Measurements from ENCODE around the gene BTBD9. TPM values are rescaled to one million over a fixed set of nuclear protein-coding genes. Genes with fewer than 3 reads are reported as not detected.

The BTBD9 gene
- total RNA-seq, 2 experiments from 2014 or later: 6.2 to 6.4 TPM

DNA sequence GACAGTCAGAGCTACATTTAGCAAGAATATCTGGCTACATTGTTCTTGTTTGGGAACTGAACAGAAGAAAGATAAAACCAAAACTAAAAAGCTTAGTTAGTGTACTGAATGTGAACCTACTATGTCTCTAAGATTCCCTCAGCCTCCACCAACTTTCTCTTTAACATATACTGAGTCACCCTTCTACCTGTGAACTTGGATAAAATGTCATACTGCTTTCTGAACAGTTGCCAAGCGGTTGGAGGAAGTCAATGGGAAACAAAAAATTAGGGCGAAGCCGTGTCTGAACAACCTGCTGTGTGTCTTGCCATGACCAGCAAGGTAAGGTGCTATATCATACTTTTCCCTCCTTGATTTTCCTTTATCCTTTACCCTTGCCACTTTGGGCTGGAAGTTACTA, 243.5 kb downstream of the BTBD9 start:
- ChIA-PET CTCF (no interaction called here), POLR2A (no interaction called here)
- no peak for ATAC-seq
- Mint-ChIP-seq H3K27me3 (no peaks in the 10 kb centered on the region), H3K4me3 (no peak overlapping the region), H3K9me3 (no peaks in the 10 kb centered on the region), H3K27ac (no peak overlapping the region), H3K4me1 (ENCODE audit: low read depth) (no peaks in the 10 kb centered on the region), H3K36me3 (ENCODE audit: low read depth) (peaks cover 2% of the 10 kb centered on the region)
- no peak for DNase-seq
- intact Hi-C loops (cut with micrococcal nuclease): no loop called here
- TF ChIP-seq CTCF (IDR thresholded peaks at IDR 0.05): no peak

DNA sequence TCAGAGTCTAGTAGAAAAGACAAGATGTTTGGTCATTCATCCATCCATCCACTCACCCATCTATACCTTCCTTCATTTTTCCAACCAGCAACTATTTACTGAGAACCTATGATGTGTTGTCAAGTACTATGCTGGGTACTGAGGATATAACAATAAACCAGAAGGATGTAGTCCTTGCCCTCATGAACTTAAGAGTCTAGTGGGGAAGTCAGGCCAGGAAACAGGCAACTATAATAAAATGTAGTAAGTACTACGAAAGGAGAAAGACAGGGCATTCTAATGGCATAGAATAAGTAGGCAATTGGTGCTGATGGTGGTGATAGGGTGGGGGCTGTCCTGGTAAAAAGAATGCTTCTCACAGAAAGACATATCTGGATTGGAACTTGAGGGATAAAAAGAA, 245.7 kb downstream of the BTBD9 start:
- peaks cover 2% of the 10 kb centered on the region for H3K4me1 Mint-ChIP-seq (ENCODE audit: low read depth)

DNA sequence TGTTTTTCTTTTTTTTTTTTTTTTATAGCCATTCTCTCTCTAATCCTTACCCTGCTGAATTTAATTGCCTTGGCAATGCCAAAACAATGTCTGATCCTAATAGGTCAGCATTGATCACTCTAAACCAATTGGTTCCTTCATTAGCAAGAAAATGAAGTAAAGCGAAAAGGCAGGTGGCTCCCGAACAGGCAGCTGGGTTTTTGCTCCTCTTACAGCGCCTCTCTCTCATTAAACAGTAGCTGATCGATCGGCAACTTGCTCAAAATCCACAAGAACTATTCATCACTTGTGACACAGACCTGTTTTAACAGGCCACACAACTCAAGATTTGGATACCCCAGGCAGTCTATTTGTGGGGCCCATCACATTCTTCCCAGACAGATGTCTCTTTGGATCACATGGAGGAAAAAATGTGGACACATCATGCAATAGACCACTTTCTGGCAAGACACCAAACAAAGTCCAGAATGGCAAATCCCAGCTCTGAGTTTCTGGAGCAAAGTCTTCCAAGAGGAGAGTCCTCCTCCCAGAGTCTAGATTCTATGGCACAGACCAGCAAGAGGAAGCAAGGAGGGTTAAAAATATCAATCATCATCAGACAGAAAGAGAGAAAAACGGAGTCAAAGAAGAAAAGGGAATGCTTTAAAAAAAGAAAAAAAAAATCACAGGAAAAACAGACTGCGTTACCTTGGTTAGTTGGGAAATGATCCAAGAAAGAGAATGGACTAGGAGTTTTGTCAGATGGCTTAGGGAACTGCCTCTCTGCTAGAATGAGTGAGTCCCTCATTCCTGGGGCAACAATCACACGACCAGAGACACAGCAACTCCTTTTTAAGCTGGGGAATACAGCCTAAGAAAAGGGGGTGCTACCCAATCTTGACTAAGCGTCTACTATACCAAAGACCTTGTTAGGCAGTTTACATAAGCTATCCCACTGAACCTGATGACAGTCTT, 247.8 kb downstream of the BTBD9 start:
- no peak for ATAC-seq
- ChIA-PET CTCF (interaction anchor here (0.6 to 0.8 kb wide), 2 partner anchors 24 to 35 kb away, joined by 3 to 4 read pairs; no protein-coding TSS in a partner anchor), POLR2A (no interaction called here)
- H3K9me3 Mint-ChIP-seq: no peaks in the 10 kb centered on the region
- TF ChIP-seq CTCF (IDR thresholded peaks at IDR 0.05): no peak
- H3K4me1 Mint-ChIP-seq (ENCODE audit: low read depth): peaks cover 2% of the 10 kb centered on the region
- no peaks in the 10 kb centered on the region for H3K36me3 Mint-ChIP-seq (ENCODE audit: low read depth)
- no peak overlapping the region for H3K4me3 Mint-ChIP-seq
- intact Hi-C loops (cut with micrococcal nuclease): no loop called here
- no peaks in the 10 kb centered on the region for H3K27me3 Mint-ChIP-seq
- no peak for DNase-seq
- no peak overlapping the region for H3K27ac Mint-ChIP-seq

More for the DNA sequence above, 245.7 kb downstream of the BTBD9 start:
- ATAC-seq: no peak
- Mint-ChIP-seq H3K4me3 (no peak overlapping the region), H3K27ac (no peak overlapping the region), H3K27me3 (no peaks in the 10 kb centered on the region), H3K9me3 (no peaks in the 10 kb centered on the region), H3K36me3 (ENCODE audit: low read depth) (peaks cover 2% of the 10 kb centered on the region)
- ChIA-PET POLR2A (no interaction called here), CTCF (no interaction called here)
- no peak for TF ChIP-seq CTCF (IDR thresholded peaks at IDR 0.05)
- no peak for DNase-seq
- intact Hi-C loops (cut with micrococcal nuclease): no loop called here

- ChIA-PET CTCF (no interaction called here), POLR2A (no interaction called here)
- peaks cover 2% of the 10 kb centered on the region for H3K4me1 Mint-ChIP-seq (ENCODE audit: low read depth)
- no peaks in the 10 kb centered on the region for H3K27me3 Mint-ChIP-seq
- no peaks in the 10 kb centered on the region for H3K36me3 Mint-ChIP-seq (ENCODE audit: low read depth)
- intact Hi-C loops (cut with micrococcal nuclease): no loop called here
- H3K27ac Mint-ChIP-seq: no peak overlapping the region
- no peaks in the 10 kb centered on the region for H3K9me3 Mint-ChIP-seq
- TF ChIP-seq CTCF (IDR thresholded peaks at IDR 0.05): no peak
- no peak for ATAC-seq
- H3K4me3 Mint-ChIP-seq: no peak overlapping the region
- DNase-seq: no peak
Observed at GRCh38 chr6:38391206-38391605, 248.5 kb downstream of the BTBD9 start.

DNA sequence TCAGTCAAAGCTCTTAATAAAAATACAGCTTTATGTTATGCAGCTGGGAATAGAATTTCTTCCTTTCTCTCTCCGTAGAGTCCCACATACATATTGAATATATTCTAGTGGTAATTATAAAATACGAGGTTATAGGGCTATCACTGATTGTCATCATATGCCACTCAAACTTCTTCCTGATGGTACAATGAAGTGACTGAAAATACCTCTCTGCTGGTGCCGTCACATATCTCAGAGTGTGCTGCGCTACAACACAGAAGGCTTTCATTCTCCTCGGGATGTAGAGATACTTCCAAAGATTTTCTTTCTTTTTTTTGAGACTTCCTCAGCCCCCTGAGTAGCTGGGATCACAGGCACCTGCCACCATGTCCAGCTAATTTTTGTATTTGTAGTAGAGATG, 249.9 kb downstream of the BTBD9 start:
- CTCF ChIA-PET: no interaction called here

More for the DNA sequence above, 249.9 kb downstream of the BTBD9 start:
- Mint-ChIP-seq H3K4me1 (ENCODE audit: low read depth) (peaks cover 2% of the 10 kb centered on the region), H3K9me3 (no peaks in the 10 kb centered on the region), H3K36me3 (ENCODE audit: low read depth) (no peaks in the 10 kb centered on the region), H3K27me3 (no peaks in the 10 kb centered on the region), H3K27ac (no peak overlapping the region), H3K4me3 (no peak overlapping the region)
- no peak for TF ChIP-seq CTCF (IDR thresholded peaks at IDR 0.05)
- ATAC-seq (no peak), DNase-seq (no peak)
- POLR2A ChIA-PET: interaction anchor here (0.6 kb wide), 1 partner anchor 129 kb away, joined by 3 read pairs; no protein-coding TSS in a partner anchor
- intact Hi-C loops (cut with micrococcal nuclease): no loop called here
